Skin epidermis (tissue), 12 donors: ENCODE data around the gene TM9SF1.
A peak's percentile ranks its signal among the peaks of the same experiment; 100 is the strongest.

ENCODE experiments used
- H3K27ac ChIP-seq, 21 experiments: fragments of 200-600 bp; sonication (generic) in 11 of 21; one replicate each; pipeline ENCODE4 v1.5.0; 2020; ENCODE audit warnings: mild to moderate bottlenecking in 3 of 21, inconsistent platforms in 2 of 21, moderate library complexity in 2 of 21
- H3K4me3 ChIP-seq, 7 experiments: fragments of 200-600 bp; sonication (generic) in 2 of 7; one replicate each; pipeline ENCODE4 v1.5.0; 2020; ENCODE audit warnings: inconsistent platforms in 2 of 7, mild to moderate bottlenecking in 2 of 7, moderate library complexity in 1 of 7

Gene TM9SF1

GRCh38 chr14:24195186-24196070 is at the start of gene TM9SF1:
Gene TM9SF1 (minus strand): TSS chr14:24195441. CDS start chr14:24195019, 422 bp downstream.
- peak within 1 kb of the TSS; percentile 96 to 100 (median 99) for H3K27ac ChIP-seq
- H3K4me3 ChIP-seq, result peak within 1 kb of the TSS; percentile 53 to 92 (median 74)

- H3K4me3 ChIP-seq, result peak overlapping the region; percentile 49 to 73 (median 60)
- peak overlapping the region in 20 of 21 experiments; percentile 92 to 100 (median 98) for H3K27ac ChIP-seq
These were observed 48.1 kb upstream of the TM9SF1 start for GRCh38 chr14:24243336-24243836.

GRCh38 chr14:24241829-24242443 is 46.7 kb upstream of the TM9SF1 start:
- H3K27ac ChIP-seq, result peak overlapping the region; percentile 38 to 100 (median 98)
- H3K4me3 ChIP-seq, result peak overlapping the region; percentile 49 to 73 (median 60)

GRCh38 chr14:24240110-24240918 is 45.1 kb upstream of the TM9SF1 start:
- no peak overlapping the region for H3K4me3 ChIP-seq
- peak overlapping the region in 9 of 21 experiments; percentile 42 to 99 (median 97) for H3K27ac ChIP-seq

- H3K4me3 ChIP-seq, result no peak overlapping the region
- H3K27ac ChIP-seq, result peak overlapping the region in 1 of 21 experiments; percentile 6
These were observed 43.3 kb upstream of the TM9SF1 start for GRCh38 chr14:24238527-24239037.

GRCh38 chr14:24238123-24238522 is 42.9 kb upstream of the TM9SF1 start:
- no peak overlapping the region for H3K4me3 ChIP-seq
- peak overlapping the region in 1 of 21 experiments; percentile 6 for H3K27ac ChIP-seq

GRCh38 chr14:24237463-24237955 is 42.3 kb upstream of the TM9SF1 start:
- H3K27ac ChIP-seq, result no peak overlapping the region
- H3K4me3 ChIP-seq, result no peak overlapping the region

- H3K27ac ChIP-seq, result no peak overlapping the region
- no peak overlapping the region for H3K4me3 ChIP-seq
These were observed 41.6 kb upstream of the TM9SF1 start for GRCh38 chr14:24236689-24237462.

- H3K27ac ChIP-seq, result peak overlapping the region in 3 of 21 experiments; percentile 13 to 29 (median 19)
- no peak overlapping the region for H3K4me3 ChIP-seq
These were observed 40.8 kb upstream of the TM9SF1 start for GRCh38 chr14:24235804-24236688.

GRCh38 chr14:24234095-24235005 is 39.1 kb upstream of the TM9SF1 start:
- Histone ChIP-seq H3K4me3 (no peak overlapping the region), H3K27ac (peak overlapping the region in 3 of 21 experiments; percentile 6 to 92 (median 91))

- peak overlapping the region in 16 of 21 experiments; percentile 78 to 97 (median 91) for H3K27ac ChIP-seq
These were observed 38.3 kb upstream of the TM9SF1 start for GRCh38 chr14:24233538-24233866.

GRCh38 chr14:24232645-24233537 is 37.6 kb upstream of the TM9SF1 start, which contains the start of gene GMPR2:
Gene GMPR2 (plus strand): TSS chr14:24232929. CDS start chr14:24233254, 325 bp downstream.
- peak within 1 kb of the TSS; percentile 17 to 97 (median 90) for H3K27ac ChIP-seq
- peak within 1 kb of the TSS; percentile 59 to 87 (median 69) for H3K4me3 ChIP-seq

More at GRCh38 chr14:24233538-24233866, 38.3 kb upstream of the TM9SF1 start:
- H3K4me3 ChIP-seq, result peak overlapping the region; percentile 59 to 87 (median 69)

GRCh38 chr14:24232121-24232644 is 36.9 kb upstream of the TM9SF1 start, which contains the start of gene NEDD8:
Gene NEDD8 (minus strand): TSS chr14:24232367. CDS start chr14:24232267, 100 bp downstream.
- Histone ChIP-seq H3K27ac (peak within 1 kb of the TSS; percentile 17 to 97 (median 90)), H3K4me3 (peak within 1 kb of the TSS; percentile 59 to 87 (median 69))

- H3K27ac ChIP-seq, result peak overlapping the region; percentile 17 to 97 (median 90)
These were observed 36.3 kb upstream of the TM9SF1 start for GRCh38 chr14:24231263-24232120.

More at GRCh38 chr14:24231263-24232120, 36.3 kb upstream of the TM9SF1 start:
- H3K4me3 ChIP-seq, result peak overlapping the region; percentile 59 to 87 (median 69)
